Endothelial cell of umbilical vein (primary cell): ENCODE results near the gene SNAPC5. TPM values are rescaled to one million over a fixed set of nuclear protein-coding genes. Genes with fewer than 3 reads are reported as not detected.

Experiments
- BruUV-seq: library from RNA; stranded (reverse); fragments of 400-500 nt; replicated peaks from 2 replicates; lab custom pipeline; 2021; lab: Mats Ljungman, UMichigan
- CTCF ChIA-PET: fragments of 300-600, 350-600 bp; sonication (Branson Sonifier 250); formaldehyde crosslinking; loops from one replicate; lab custom pipeline; 2021; ENCODE audit warnings: antibody characterized with exemption, inconsistent platforms; lab: Charles Lee
- POLR2A ChIA-PET: fragments of 300-600, 350-600 bp; sonication (Branson Sonifier 250); formaldehyde crosslinking; loops from one replicate; lab custom pipeline; 2021; ENCODE audit warnings: antibody characterized with exemption, inconsistent platforms; lab: Charles Lee
- DNase-seq: peaks from one replicate; pipeline ENCODE4 v3.0.0-alpha.2; 2011; ENCODE audit warnings: low read depth, low spot score
- FAIRE-seq: peaks from 2 replicates; lab custom pipeline; 2011; peaks lifted over from hg19 to GRCh38; lab: Jason Lieb, UNC
- H2AFZ ChIP-seq: 2 replicates; pipeline ENCODE4 v1.6.0; 2012; ENCODE audit warnings: low read depth, low read length, control low read depth, inconsistent platforms
- H3K27ac ChIP-seq: 2 replicates; pipeline ENCODE4 v1.5.1; 2011; ENCODE audit warnings: low read depth, mild to moderate bottlenecking, control low read depth, low read length, moderate library complexity; ENCODE audit not compliant: insufficient read depth
- H3K27me3 ChIP-seq, 2 experiments: 2 replicates each; pipeline versions ENCODE4 v1.6.0 to v1.6.1; 2011; ENCODE audit warnings: low read length in 2 of 2, mixed read lengths in 1 of 2; ENCODE audit not compliant: control insufficient read depth in 2 of 2, insufficient read depth in 2 of 2
- H3K36me3 ChIP-seq, 2 experiments: 2 replicates in 1 of 2; 3 replicates in 1 of 2; pipeline ENCODE4 v1.5.1; 2011; ENCODE audit warnings: low read length in 2 of 2, mild to moderate bottlenecking in 1 of 2, moderate library complexity in 1 of 2; ENCODE audit not compliant: control insufficient read depth in 2 of 2, insufficient read depth in 2 of 2; ENCODE audit errors: extremely low read depth in 1 of 2
- H3K4me1 ChIP-seq: 3 replicates; pipeline ENCODE4 v1.5.1; 2011; ENCODE audit warnings: mild to moderate bottlenecking, low read length; ENCODE audit not compliant: control insufficient read depth, insufficient read depth; ENCODE audit errors: extremely low read depth
- H3K4me2 ChIP-seq: 2 replicates; pipeline ENCODE4 v1.6.1; 2011; ENCODE audit warnings: low read length, control low read depth, mixed read lengths; ENCODE audit not compliant: insufficient read depth
- H3K4me3 ChIP-seq, 3 experiments: fragments of 200-600 bp in 1 of 3; sonication (generic), shearing (Covaris generic) in 1 of 3; replicated peaks in 1 of 3; 2 replicates each; pipeline ENCODE4 v1.5.1; 2011 to 2016; ENCODE audit warnings: control low read depth in 3 of 3, low read length in 3 of 3, mild to moderate bottlenecking in 2 of 3, inconsistent platforms in 1 of 3, low read depth in 1 of 3, moderate library complexity in 1 of 3; ENCODE audit not compliant: insufficient read depth in 1 of 3
- H3K79me2 ChIP-seq: 2 replicates; pipeline ENCODE4 v1.6.0; 2012; ENCODE audit warnings: low read length, inconsistent platforms; ENCODE audit not compliant: control insufficient read depth, insufficient read depth
- H3K9ac ChIP-seq: replicated peaks from 2 replicates; pipeline ENCODE3; 2011; ENCODE audit warnings: low read length, control low read depth; ENCODE audit not compliant: insufficient read depth; ENCODE audit errors: extremely low read depth
- H3K9me1 ChIP-seq: replicated peaks from 3 replicates; pipeline ENCODE4 v1.6.0; 2011; ENCODE audit warnings: mild to moderate bottlenecking, low read length; ENCODE audit not compliant: control insufficient read depth, insufficient read depth; ENCODE audit errors: extremely low read depth
- H3K9me3 ChIP-seq: replicated peaks from 2 replicates; pipeline ENCODE4 v1.5.1; 2012; ENCODE audit warnings: low read length, inconsistent platforms; ENCODE audit not compliant: control insufficient read depth, insufficient read depth
- H4K20me1 ChIP-seq: replicated peaks from 2 replicates; pipeline ENCODE3; 2011; ENCODE audit warnings: mild to moderate bottlenecking, low read length; ENCODE audit not compliant: control insufficient read depth, insufficient read depth; ENCODE audit errors: extremely low read depth
- CTCF ChIP-seq, 2 donors: IDR thresholded peaks; 1 replicate in 1 of 2; 2 replicates in 1 of 2; pipeline ENCODE4 v1.5.1; 2011; ENCODE audit warnings: low read length in 2 of 2, mild to moderate bottlenecking in 2 of 2, moderate library complexity in 2 of 2, control low read depth in 1 of 2, inconsistent platforms in 1 of 2, low read depth in 1 of 2; ENCODE audit not compliant: insufficient read depth in 1 of 2; ENCODE audit errors: extremely low read depth in 1 of 2
- EZH2 ChIP-seq: IDR thresholded peaks from 2 replicates; pipeline ENCODE4 v1.6.1; 2012; ENCODE audit warnings: borderline replicate concordance, low read depth, mild to moderate bottlenecking, moderate library complexity, low read length, inconsistent platforms; ENCODE audit not compliant: severe bottlenecking
- FOS ChIP-seq: IDR thresholded peaks from 2 replicates; pipeline ENCODE4 v1.6.1; 2011; ENCODE audit warnings: mild to moderate bottlenecking, low read length, moderate library complexity, borderline replicate concordance; ENCODE audit not compliant: insufficient read depth
- GATA2 ChIP-seq: IDR thresholded peaks from 2 replicates; pipeline ENCODE4 v1.7.0; 2011; ENCODE audit warnings: low read depth, mild to moderate bottlenecking, moderate library complexity, mixed read lengths, low read length; ENCODE audit not compliant: insufficient read length, insufficient read depth
- JUN ChIP-seq: IDR thresholded peaks from 2 replicates; pipeline ENCODE4 v1.6.1; 2011; ENCODE audit warnings: borderline replicate concordance, low read depth; ENCODE audit not compliant: insufficient read length, insufficient read depth
- MAX ChIP-seq: IDR thresholded peaks from 2 replicates; pipeline ENCODE4 v1.6.1; 2011; ENCODE audit not compliant: insufficient read depth, insufficient read length
- MYC ChIP-seq: IDR thresholded peaks from one replicate; pipeline ENCODE4 v1.6.1; 2011; ENCODE audit warnings: mild to moderate bottlenecking, low read depth, low read length
- POLR2A ChIP-seq: IDR thresholded peaks from 2 replicates; pipeline ENCODE4 v1.6.1; 2012; ENCODE audit warnings: low read depth, mild to moderate bottlenecking, control low read depth, low read length
- POLR2AphosphoS5 ChIP-seq: IDR thresholded peaks from 2 replicates; pipeline ENCODE4 v1.6.1; 2012; ENCODE audit warnings: low read depth, mild to moderate bottlenecking, control low read depth, low read length, moderate library complexity; ENCODE audit not compliant: insufficient read depth
- dilution Hi-C: fragments of 300-500 bp; cut with MboI; formaldehyde crosslinking; loops from one replicate; pipeline ENCODE4 v1.15.0; 2019; ENCODE audit warnings: low sequenced_read_pairs; ENCODE audit not compliant: extremely low pct_ligation_motif_present
- intact Hi-C: fragments of 100-400 bp; cut with micrococcal nuclease; formaldehyde crosslinking; loops from one replicate; pipeline ENCODE4 v1.10.0; 2022
- polyA plus RNA-seq, 4 experiments: library from polyadenylated mRNA; depleted of rRNA in 3 of 4; stranded (reverse) in 3 of 4; unstranded in 1 of 4; fragments of >200 nt; gene quantifications; 2 replicates each; pipeline versions ENCODE4 v1.2.1 to v1.2.3, GENCODE V29; 2011 to 2012; ENCODE audit warnings: missing spikeins in 1 of 4
- total RNA-seq: library from RNA; stranded (reverse); gene quantifications from 2 replicates; pipeline ENCODE4 v1.2.3, GENCODE V29; 2021

Gene SNAPC5
- total and polyA plus RNA-seq, 2 donors (not counting 3 experiments of a cell fraction or from before 2014, with no cell fraction given): 16.0 to 17.4 TPM

- Histone ChIP-seq H3K27ac (no peak overlapping the region), H3K9ac (no peak overlapping the region), H3K4me1 (no peaks in the 10 kb centered on the region), H2AFZ (no peak overlapping the region), H3K27me3 (no peaks in the 10 kb centered on the region), H3K9me1 (no peaks in the 10 kb centered on the region), H3K4me3 (no peak overlapping the region), H3K79me2 (no peaks in the 10 kb centered on the region), H3K9me3 (no peaks in the 10 kb centered on the region), H3K4me2 (no peak overlapping the region), H4K20me1 (no peaks in the 10 kb centered on the region), H3K36me3 (peaks cover 0 to 17% of the 10 kb centered on the region in 2 experiments)
- dilution Hi-C loops: no loop called here
- ChIA-PET CTCF (interaction anchor here (1.4 kb wide), 1 partner anchor 15 kb away, joined by 5 read pairs; the partner anchor contains the start of gene SNAPC5), POLR2A (no interaction called here)
- TF ChIP-seq EZH2 (no peak), POLR2A (no peak), CTCF (IDR thresholded peaks at IDR 0.05; ENCODE audit: extremely low read depth in 1 of 2, insufficient read depth in 1 of 2, low read depth in 1 of 2, low read length in 2 of 2) (no peak), POLR2AphosphoS5 (no peak)
- DNase-seq (no peak), FAIRE-seq (no peak)
- intact Hi-C loops: no loop called here
- no TSS peak for BruUV-seq
Measured at GRCh38 chr15:66483131-66483566, 14.4 kb downstream of the SNAPC5 start.

GRCh38 chr15:66482539-66482938 lies 15.0 kb downstream of the SNAPC5 start:
- TF ChIP-seq MYC (no peak), EZH2 (no peak), POLR2AphosphoS5 (no peak), GATA2 (no peak), POLR2A (no peak), JUN (no peak), CTCF (IDR thresholded peaks at IDR 0.05; ENCODE audit: extremely low read depth in 1 of 2, insufficient read depth in 1 of 2, low read depth in 1 of 2, low read length in 2 of 2) (no peak), FOS (no peak), MAX (no peak)
- Histone ChIP-seq H4K20me1 (no peaks in the 10 kb centered on the region), H3K9me1 (no peaks in the 10 kb centered on the region), H3K9ac (no peak overlapping the region), H3K27me3 (no peaks in the 10 kb centered on the region), H3K4me3 (no peak overlapping the region), H3K4me2 (no peak overlapping the region), H3K9me3 (no peaks in the 10 kb centered on the region), H3K4me1 (no peaks in the 10 kb centered on the region), H2AFZ (no peak overlapping the region), H3K79me2 (no peaks in the 10 kb centered on the region), H3K36me3 (peaks cover 0 to 11% of the 10 kb centered on the region in 2 experiments), H3K27ac (no peak overlapping the region)
- POLR2A ChIA-PET: no interaction called here
- FAIRE-seq (no peak), DNase-seq (no peak)
- CTCF ChIA-PET: no interaction called here
- dilution Hi-C loops: no loop called here
- BruUV-seq: no TSS peak
- intact Hi-C loops: no loop called here
